Adipose tissue (tissue), 3 donors: Measurements from ENCODE around the gene TET2. TPM values are rescaled to one million over a fixed set of nuclear protein-coding genes. Genes with fewer than 3 reads are reported as not detected.

Source experiments
- H3K27ac ChIP-seq: one replicate; pipeline ENCODE4 v1.5.1; 2013; ENCODE audit warnings: low read depth, low read length
- WGBS, 3 donors: extraction: QIAGEN DNeasy Blood & Tissue Kit; methylation state at CpG; one replicate each; pipeline ENCODE4 v1.1.7; 2013; 5-methylcytosine and 5-hydroxymethylcytosine counted together
- polyA plus RNA-seq, 3 donors: library from polyadenylated mRNA; stranded (reverse); fragments of 200-250 nt; gene quantifications; one replicate each; pipeline ENCODE4 v1.2.3, GENCODE V29; 2013
- donor health status: healthy with polysubstance abuse.
- donor health status: Bipolar disorder and iron deficiency.
- donor health status: healthy.

TET2 gene
- polyA plus RNA-seq, 3 donors, result 1.5 to 3.7 (median 3.1) TPM

- WGBS, 3 donors, result 75 to 96% (median 76%) methylated on average over 4 of the region's 4 CpGs
- H3K27ac ChIP-seq, result no peak overlapping the region
Observed at GRCh38 chr4:105170711-105171110, 24.0 kb downstream of the TET2 start.

DNA sequence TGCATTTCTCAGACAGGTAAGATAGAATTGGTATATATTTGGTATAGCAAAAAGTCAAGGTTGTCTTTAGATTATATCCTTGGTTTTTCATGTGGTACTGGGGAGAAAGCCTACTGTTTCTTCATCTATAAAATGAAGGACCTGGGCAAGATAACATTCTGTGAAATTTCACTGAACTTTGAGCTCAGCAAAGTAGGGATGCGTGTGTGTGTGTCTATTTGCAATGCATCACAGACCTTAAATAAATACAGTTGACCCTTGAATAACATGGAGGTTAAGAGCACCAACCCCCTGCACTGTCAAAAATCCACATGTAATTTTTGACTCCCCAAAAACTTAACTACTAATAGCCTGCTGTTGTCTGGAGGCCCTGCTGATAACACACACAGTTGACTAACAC, 25.2 kb downstream of the TET2 start:
- 54 to 100% (median 93%) methylated on average over 1 of the region's 1 CpG for WGBS, 3 donors
- no peak overlapping the region for H3K27ac ChIP-seq

GRCh38 chr4:105174098-105174497, 27.4 kb downstream of the TET2 start:
- no peak overlapping the region for H3K27ac ChIP-seq
- WGBS, 3 donors, result 98 to 99% (median 98%) methylated on average over 2 of the region's 2 CpGs

DNA sequence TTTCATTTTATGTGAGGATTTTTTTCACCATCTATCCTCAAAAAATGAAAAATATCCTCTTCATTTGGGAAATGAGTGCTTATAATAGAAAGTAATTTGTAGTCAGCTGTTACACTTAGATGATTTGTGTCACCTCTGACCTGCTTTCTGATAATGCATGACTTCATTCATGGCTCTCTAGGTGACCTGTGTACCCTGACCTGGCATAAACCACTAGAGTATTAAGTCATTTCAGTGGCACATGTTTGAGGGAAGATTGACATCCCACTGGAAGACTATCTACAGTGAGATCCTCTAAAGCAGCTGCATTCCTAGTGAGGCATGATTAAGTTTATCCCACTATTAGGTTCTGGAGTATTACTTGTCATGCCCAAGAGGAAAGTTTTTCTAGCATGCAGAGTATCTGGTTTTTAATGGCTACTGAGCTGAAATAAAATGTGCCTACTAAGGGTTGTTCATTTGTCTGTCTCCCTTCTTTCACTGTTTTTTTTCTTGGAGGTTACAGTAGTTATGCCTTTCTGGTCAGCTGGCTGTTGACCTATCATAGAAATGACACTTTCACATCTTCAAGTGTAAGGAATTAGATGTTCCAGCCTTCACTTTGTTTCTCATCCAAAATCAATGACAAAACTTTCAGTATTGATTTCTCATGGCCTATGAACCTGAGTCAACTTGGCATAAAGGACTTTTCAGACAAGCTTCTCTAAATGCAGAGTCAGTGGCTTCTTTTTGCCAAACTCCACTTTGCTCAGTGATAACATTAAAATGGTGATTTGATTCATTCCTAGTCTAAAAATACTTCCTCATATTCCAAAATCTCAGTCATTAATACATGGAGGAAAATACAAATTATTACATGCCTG, 33.1 kb downstream of the TET2 start:
- no peak overlapping the region for H3K27ac ChIP-seq

DNA sequence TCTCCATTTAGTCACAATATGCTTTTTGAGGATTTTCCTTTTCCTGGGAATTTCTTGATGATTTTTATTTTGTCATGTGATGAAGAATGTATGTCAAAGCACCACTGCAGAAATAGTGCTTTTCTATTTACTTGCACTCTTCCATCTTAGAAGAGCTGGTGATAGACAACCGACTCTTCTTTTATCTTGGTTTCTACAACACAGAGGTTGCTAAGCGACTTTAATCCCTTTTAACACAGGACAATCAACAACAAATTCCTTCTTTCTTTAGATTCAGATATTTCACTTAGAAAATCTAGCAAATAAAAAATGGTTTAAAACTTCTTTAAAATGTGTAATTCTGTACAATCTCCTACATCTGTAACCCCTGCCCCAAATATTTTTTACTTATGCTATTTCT, 34.6 kb downstream of the TET2 start:
- no peak overlapping the region for H3K27ac ChIP-seq
- 76 to 85% (median 80%) methylated on average over 2 of the region's 2 CpGs for WGBS, 3 donors

- H3K27ac ChIP-seq, result no peak overlapping the region
- WGBS, 3 donors, result 45 to 85% (median 82%) methylated on average over 3 of the region's 3 CpGs
Observed at GRCh38 chr4:105182211-105182610, 35.5 kb downstream of the TET2 start.

DNA sequence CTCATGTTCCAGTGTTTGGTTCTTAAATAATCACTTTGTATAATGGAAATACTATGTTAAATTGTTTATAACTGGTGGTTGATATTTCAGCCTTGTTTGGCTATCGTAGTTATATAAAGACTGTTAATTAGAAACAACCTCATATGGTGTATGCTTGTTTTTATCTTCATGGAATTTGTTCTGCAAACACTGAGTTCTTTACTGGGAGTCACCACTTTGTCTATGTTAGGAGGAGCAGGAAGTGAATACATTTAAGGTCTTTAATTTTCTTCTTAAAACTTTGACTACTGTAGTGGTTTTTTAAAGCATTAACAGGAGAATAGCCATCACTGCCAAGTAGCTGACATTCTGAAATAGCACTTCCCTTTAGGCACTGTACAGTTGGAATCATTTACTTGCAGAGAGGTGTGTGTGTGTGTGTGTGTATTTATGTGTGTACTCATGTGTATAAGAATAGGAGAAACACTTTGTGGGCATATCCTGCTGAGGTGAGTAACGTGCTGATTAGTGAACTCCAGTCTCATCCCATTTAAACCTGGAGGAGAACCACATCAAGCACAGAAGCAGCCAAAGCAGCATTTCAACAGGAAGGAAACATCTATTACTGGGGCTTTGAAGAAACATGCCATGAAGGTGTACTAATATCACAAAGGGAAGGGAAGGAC, 37.8 kb downstream of the TET2 start:
- 35 to 63% (median 58%) methylated on average over 2 of the region's 2 CpGs for WGBS, 3 donors
- no peak overlapping the region for H3K27ac ChIP-seq

- H3K27ac ChIP-seq, result no peak overlapping the region
- WGBS, 3 donors, result 68 to 98% (median 71%) methylated on average over 2 of the region's 2 CpGs
Observed at GRCh38 chr4:105186701-105187161, 40.1 kb downstream of the TET2 start.

- H3K27ac ChIP-seq, result no peak overlapping the region
- 69 to 77% (median 75%) methylated on average over 2 of the region's 2 CpGs for WGBS, 3 donors
Observed at GRCh38 chr4:105189855-105190650, 43.4 kb downstream of the TET2 start.

- 39 to 49% (median 39%) methylated on average over 3 of the region's 3 CpGs for WGBS, 3 donors
- H3K27ac ChIP-seq, result no peak overlapping the region
Observed at GRCh38 chr4:105191621-105192210, 45.0 kb downstream of the TET2 start.

DNA sequence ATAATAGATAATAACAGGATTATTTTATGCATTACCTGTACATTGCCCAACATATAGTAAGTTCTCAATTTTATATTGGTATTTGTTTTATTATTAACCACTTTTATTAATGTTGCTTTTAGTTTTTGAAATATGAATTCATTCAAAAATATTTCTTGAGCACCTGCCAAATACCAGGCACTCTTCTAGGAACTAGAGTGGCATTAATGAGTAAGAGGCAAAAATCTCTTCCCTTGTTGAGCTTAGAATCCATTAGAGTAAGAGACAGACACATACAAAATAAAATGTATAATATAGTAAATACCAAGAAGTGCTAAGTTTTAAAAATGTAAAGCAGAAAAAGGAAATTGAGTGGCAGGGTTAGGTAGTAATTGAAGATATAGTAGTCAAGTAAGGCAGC, 45.8 kb downstream of the TET2 start:
- H3K27ac ChIP-seq, result no peak overlapping the region

GRCh38 chr4:105192910-105193309, 46.2 kb downstream of the TET2 start:
- 63 to 91% (median 75%) methylated on average over 1 of the region's 1 CpG for WGBS, 3 donors
- no peak overlapping the region for H3K27ac ChIP-seq

- WGBS, 3 donors, result 77 to 95% (median 82%) methylated on average over 3 of the region's 3 CpGs
- H3K27ac ChIP-seq, result no peak overlapping the region
Observed at GRCh38 chr4:105193536-105193935, 46.9 kb downstream of the TET2 start.

DNA sequence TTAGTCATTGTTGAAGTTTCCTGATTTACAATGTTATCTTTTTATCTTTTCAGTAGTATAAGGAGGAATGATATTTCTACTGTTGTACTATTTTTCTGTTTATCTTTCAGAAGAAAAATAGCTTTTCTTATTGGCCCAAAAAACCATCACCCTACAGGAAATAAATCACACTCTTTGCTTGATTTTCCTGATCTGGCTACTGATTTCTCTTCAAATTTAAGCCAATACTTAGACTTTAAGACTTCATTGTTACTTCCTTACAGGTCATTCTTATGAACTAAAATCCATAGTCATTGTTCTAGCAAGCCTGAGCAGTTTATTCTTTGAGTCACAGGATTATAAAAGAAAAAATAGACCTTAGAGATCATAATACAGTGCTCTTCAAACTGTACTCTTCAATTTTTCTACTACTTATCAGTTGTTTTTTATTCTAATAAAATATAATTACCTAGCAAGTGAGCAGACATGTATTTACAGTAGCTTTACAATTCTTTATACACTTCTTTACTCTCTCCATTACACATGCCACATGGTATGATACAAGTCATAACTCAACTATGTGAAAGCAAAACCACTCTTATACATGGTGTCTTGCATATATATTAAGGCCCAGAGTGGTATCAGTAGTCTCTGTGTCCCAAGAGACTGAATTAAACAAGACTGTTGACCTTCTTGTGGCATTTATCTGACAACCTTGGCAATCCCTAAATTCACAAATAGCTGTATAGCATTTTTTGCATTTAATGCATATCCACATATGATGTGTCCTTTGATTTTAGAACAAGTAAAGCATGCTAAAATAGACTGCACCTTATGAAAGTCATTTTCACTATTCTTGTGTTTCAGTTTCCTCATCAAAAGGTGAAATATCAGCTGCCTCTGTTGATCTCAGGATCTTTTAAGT, 47.9 kb downstream of the TET2 start:
- H3K27ac ChIP-seq, result no peak overlapping the region

DNA sequence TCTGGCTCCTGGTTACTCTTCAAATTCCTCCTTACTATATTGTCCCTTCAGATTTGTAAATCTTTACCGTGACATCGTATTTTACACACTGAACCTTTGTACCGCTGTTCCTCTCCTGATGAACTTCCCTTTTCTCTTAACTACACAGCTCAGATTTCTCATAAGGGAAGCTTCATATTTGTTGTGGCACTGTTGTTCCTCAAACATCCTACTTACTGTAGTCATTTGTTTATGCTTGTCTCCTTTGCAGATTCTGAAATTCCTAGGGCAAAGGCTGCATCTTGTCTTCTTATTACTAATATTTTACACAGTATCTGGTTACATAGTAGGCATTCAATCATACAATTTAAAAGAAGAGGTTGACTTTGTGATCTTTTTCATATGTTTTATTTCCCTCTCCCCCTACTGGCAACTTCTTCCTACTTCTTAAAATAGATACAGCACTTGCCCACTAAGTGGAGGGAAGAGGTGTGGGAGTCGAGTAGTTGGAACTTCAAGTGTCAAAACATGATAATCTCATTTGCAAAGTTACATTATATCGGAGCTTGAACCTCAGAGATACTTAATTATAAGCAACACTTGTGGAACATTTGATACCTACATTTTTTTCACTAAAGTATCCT, 50.0 kb downstream of the TET2 start:
- WGBS, 3 donors, result 43 to 71% (median 59%) methylated on average over 5 of the region's 5 CpGs
- H3K27ac ChIP-seq, result no peak overlapping the region

GRCh38 chr4:105197777-105198176, 51.1 kb downstream of the TET2 start:
- 85 to 91% (median 89%) methylated on average over 3 of the region's 3 CpGs for WGBS, 3 donors

DNA sequence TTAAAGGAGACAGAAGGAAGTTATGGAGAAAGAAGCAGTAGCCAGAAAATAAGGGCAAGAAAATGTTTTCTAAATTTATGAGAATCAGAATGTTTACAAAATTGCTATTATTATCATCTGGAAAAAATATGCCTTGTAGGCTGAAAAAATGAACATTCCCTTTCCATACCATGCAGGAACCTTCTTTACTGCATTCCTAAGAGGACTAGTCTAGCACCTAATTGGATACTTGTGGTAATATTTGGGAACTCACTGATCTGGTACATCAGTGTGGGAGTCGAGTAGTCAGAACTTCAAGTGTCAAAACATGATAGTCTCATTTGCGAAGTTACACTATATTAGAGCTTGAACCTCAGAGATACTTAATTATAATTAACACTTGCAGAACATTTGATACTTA, 51.9 kb downstream of the TET2 start:
- no peak overlapping the region for H3K27ac ChIP-seq
- WGBS, 3 donors, result 88 to 95% (median 90%) methylated on average over 2 of the region's 2 CpGs

More at GRCh38 chr4:105197777-105198176, 51.1 kb downstream of the TET2 start:
- H3K27ac ChIP-seq, result no peak overlapping the region
